NCI-H1092 treated with DMSO at 0.1 percent for 48 hours (cell line): ENCODE measurements around the gene PYGM.

ENCODE experiments used
- DNase-seq: peaks from one replicate; lab custom pipeline; 2025; lab: John Stamatoyannopoulos, UW

PYGM gene

DNA sequence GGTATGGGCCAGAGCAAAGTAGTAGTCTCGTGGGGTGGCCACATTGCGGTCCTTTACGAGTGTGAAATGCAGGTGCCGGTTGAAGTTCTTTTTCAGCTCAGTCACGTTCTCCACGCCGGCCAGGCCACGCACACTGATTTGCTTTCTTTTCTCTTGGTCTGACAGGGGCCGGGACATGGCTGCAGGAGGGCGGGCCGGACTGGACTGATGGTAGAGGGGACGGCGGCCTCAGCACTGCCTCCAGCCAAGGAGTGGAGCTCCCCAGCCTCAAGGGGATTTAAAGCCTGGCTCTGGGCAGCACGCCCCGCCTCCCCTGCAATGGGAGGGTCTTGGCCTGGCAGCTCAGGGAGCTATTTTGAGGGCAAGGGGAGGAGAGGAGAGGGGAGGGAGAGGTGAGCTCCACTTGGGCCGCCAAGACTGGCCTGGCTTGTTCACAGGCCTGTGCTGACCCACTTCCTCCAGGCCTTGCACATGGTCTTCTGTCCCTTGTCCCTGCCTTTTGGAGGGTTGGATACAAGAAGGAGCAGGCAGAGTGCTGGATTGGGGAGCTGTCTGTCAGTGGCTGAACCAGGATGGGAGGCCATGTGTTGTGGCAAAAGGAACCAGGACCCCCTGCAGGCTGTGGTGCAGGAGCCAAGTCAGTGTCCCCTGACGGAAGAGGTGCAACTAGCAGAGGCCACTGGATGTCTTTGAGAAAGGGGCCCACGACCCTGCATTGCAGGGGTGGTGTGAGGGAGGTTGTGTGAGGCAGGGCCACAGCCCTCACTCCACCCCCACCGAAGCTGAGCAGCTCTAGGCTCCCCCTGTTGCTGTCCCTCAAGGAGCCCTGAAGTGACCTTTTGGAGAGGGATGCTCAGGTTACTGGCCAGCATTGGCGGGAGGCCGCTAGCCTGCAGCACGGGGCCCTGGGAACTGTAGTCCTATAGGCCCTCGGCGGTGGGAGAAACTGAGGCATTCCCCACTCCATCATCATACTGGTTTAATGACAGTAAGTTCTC, at the start of gene PYGM:
Gene PYGM, minus strand, starts transcription at position 253 of the 998 bp plus-strand sequence. Its CDS starts 76 bp downstream, at position 177.
- no peak for DNase-seq

DNA sequence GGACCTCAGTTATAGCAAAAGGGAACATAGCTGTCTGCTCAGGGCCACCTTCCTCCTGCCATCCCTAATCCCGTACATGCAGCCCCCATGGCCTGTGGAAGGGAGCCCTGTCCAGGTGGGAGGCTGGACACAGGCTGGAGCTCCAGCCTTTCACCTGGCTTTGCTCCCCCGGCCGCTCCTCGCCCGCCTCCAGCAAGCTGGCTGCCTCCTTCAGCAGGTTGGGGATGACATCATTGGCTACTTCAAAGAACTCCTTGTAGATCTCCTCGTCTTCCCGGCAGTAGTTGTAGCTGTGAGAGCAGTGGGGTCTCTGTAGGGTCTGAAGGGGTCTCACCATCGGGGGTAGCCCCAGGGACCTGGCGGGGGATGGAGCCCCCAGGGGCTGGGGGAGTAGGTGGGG, 45.7 kb upstream of the PYGM start:
- no peak for DNase-seq

DNA sequence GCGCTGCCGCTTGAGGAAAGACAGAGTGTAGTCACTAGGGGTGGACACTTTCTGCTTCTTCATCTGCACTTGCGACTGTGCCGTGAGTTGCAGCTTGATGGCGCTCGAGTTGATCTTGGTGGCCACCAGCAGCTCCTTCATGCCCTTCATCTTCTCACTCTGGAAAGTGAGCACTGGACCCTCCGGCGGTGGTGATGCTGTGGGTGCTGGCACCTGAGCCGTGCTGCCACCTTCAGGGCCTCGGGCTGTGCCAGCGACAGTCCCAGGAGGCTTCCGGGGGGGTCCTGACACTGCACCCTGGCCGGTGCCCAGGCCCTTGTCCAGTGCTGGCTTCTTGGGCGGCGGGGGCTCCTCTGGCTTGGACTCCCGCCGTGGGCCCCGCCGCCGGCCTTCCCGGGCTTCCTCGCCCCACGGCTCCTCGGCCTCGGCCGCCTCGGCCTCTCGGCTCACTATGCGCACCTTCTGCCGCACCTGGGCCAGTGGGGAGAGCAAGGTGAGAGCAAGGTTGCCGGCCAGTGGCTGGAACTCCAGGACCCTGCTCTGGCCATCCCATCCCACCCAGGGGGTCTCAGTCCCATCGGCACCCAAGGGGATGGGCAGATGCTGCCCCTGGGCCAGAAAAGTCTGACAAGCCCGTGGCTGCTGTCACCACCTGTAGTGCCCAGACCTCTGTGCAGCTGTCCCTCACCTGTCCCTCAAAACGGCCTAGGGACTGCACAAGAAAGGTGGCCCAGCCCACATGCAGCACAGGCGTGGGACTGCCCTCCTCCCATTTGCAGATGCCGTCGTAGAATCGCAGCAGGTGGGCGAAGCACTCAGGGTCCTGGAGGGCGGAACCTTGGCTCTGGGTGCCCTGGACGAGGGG, 44.8 kb upstream of the PYGM start:
- DNase-seq: no peak

DNA sequence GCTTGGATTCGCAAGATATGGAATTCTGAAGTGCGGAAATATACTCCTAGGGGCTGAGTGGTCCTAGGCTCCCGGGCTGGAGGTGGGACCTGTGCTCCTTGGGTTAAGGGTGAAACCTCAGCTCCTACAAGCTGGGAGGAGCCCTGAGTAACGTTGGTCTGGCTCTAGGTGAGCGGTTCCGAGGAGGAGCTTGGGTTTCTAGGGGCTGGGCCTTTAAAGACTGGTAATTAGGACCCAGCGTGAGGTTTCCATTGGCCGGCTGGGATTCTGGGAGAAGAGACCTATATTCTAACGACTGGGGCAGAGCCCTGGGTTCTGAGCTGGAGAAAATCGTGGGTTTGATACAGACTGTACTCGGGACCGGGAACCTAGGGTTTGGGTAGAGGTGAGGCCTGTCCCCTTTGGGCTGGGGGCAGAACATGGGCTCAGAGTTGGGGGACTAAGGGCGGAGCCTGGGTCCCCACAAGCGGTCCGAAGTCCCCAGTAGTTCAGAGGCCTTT, 44.1 kb upstream of the PYGM start:
- no peak for DNase-seq

DNA sequence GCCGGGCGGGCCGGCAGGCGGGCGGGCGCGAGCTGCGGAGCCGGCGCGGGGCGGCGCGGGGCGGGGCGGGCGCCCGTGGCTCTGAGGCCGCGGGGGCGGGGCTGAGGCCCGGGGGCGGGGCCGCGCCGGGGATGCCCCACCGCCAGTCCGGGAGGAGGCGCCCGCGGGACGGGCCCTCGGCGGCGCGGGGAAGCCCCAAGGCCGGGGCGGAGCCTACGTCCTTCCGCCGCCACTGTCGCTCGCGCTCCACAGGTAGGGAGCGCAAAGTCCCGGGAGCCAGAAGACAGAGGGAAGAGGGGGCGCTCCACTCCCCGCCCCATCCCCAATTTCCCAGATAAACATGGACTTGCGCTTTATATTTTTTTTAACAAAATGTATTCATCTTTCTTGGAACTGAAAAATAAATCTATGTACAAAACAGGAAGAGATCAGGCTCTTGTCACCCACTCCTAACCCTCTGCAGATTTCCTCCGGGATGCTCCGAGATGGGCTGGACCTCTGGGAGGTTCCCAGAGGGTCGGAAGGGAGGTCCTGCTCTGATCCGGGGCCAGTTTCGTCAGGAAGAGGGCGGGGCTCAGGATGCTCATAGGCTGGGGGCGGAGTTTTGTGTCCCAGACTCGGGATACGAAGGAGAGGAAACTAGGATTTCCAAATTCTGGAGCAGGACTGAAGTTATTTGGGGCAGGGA, 43.5 kb upstream of the PYGM start, which contains the start of gene MAP4K2:
Gene MAP4K2, minus strand, starts transcription at position 57 of the 688 bp plus-strand sequence. CDS start 65 bp downstream, outside the sequence.
- peak; percentile 83 for DNase-seq

DNA sequence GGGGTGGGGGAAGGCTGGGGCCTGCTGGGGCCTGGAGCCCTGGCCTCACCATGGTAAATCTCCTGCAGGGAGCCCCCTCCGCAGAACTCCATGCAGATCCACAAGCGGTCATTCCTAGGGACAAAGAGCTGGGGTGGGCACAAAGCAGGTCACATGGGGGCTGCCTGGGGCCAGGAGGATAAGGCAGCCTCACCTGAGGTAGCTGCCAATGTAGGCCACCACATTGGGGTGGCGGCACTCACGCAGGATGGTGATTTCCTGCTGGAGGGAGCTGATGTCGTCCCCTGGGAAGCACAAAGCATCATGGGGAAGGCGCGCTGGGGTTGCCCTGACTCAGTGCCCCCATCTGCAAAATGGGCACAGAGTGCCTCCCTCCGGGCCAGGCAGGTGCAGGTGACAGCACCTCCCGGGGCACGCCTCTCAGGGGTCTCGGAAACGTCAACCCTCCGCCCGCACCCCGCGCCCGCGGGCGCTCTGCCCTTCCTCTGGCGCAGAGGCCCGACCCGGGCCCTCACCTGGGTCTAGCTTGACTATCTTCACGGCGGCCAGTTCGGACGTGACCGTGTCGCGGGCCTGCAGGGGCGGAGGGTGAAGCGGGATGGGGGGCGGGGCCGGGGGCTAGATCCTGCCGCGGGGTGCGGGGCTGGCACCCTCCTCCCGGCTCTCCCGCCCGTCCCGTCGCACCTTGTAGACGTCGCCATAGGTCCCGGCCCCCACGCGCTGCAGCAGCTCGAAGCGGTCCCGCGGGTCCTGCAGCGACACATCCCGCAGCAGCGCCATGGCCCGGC, 42.8 kb upstream of the PYGM start:
- DNase-seq: no peak

DNA sequence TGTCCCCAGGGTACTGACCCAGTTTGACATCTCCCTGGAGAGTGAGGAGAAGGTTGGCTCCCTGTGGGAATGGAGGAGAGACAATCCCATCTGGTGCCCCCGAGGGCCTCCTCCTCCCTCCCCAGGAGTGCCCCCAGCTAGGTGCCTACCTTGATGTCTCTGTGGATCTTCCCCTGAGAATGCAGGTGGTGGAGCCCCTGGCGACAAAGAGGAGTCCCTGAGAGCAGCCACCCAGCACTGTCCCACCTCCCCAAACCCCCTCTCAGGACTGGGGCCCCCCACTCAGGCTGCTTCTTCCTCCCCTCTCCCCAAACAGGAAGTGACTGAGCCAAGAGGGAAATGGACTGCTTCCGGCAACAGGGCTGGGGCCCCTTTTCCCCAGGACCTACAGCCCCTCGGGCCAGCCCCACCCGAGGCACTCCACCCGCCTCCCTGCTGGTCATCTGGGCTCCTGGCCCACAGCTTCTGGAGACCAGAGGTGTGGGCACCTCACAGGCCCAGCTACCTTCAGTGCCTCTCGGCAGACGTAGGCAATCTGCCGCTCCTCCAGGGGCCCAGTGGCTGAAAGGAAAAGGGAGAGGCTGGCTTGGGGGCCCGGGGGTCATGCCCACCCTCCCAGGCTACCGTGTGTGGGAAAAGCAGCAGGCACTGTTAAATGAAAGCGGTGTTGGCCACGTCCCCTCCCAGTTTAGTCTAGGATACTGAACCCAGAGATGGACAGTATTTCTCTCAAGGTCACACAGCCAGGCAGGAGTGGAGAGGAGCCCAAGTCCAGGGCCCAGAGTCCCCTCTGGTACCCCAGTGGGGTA, 42.0 kb upstream of the PYGM start:
- no peak for DNase-seq

DNA sequence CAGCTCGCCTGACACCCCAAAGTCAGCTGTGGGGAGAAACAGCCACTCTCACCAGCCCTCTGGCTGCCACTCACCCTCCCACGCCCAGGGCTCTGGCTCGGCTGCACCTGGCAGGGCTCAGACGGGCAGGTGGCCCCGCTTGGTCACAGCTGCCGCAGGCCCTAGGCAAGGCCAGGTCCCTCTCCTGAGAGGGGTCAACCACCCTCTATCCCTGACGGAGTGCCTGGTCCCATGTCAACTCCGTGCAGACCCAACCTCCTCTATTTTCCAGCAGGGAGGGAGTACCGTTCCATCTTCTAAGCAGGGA, 41.3 kb upstream of the PYGM start:
- no peak for DNase-seq

DNA sequence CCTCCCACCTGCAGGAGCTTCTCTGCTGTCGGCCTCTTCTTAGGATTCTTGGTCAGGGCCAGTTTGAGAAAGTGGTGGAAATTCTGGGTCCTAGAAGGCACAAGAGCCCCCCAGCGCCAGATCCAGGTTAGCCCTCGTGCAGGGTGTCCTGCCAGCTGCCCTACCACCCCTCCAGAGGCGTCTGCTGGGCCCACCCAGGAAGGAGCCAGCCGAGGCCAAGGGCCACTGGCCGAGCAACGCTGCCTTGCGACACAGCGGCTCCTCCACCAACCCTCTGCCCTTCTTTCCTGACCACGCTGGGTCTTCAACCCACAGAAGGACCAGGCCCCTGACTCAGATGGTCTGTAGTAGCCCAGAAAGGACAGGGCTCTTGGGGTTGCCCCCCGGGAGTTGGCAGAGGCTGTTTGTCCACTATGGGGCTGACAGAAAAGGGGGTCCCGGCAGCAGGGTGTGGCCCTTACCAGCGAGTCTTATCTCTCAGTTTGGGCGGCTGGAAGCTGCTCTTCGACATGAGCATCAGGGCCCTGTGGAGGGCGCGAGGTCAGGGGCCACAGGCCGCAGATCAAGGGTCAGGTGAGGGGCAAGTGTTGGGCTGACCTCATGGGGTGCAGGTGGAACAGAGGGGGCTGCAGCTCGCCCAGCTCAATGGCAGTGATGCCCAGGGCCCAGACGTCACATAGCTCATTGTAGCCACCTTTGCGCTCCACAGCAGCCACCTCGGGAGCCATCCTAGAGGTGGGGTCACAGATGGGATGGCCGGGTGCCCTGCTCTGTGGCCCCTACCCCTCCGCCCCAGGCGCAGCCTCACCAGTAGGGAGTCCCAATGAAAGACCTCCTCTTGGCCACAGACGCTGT, 40.8 kb upstream of the PYGM start:
- DNase-seq: no peak

DNA sequence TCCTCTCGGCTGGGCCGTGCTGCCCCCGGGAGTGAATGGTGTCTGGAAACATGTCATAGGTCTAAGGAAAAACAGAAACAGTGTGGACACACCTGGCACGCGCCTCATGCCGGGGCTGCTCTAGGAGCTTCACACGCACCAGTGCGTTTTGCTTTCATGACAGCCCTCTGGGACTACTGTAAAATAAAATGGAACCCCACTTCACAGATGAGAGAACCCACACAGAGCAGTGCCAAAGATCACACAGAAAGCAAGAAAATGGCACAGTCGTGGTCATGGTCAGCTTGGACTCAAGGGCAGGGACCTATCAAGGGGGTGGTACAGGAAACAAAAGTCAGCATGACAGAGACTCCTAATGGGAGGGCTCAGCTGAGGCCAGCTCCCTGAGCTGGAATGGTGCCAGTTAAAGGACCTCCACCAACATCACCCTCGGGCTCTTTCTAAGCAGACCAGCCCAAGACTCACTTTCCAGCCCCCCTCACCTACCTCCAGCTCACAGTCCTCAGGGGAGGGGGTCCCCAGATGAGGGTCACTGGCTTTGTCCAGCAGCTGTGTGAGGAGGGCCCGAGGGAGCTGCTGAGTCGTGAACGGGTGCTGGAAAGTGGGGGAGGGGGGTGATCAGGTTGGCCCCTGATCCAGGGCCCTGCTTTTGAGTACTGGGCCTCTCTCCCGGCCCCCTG, 40.0 kb upstream of the PYGM start:
- DNase-seq: peak; percentile 65

DNA sequence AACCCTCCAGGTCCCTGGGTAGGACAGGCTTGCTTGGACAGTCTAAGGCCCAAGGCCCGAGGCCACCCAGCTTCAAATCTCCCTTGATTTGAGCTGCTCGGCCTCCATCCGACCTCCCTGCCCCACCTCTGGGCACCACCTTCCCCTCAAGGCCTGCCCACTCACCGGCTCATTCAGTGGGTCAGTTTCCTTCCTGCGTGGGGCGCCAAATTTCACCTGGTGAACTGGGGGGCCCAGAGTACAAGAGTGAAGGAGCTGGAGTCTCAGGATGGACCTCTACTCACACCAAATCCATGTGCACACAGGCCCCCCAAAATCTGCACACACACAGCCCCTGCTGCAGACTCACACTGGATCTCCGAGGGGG, 39.5 kb upstream of the PYGM start:
- no peak for DNase-seq

DNA sequence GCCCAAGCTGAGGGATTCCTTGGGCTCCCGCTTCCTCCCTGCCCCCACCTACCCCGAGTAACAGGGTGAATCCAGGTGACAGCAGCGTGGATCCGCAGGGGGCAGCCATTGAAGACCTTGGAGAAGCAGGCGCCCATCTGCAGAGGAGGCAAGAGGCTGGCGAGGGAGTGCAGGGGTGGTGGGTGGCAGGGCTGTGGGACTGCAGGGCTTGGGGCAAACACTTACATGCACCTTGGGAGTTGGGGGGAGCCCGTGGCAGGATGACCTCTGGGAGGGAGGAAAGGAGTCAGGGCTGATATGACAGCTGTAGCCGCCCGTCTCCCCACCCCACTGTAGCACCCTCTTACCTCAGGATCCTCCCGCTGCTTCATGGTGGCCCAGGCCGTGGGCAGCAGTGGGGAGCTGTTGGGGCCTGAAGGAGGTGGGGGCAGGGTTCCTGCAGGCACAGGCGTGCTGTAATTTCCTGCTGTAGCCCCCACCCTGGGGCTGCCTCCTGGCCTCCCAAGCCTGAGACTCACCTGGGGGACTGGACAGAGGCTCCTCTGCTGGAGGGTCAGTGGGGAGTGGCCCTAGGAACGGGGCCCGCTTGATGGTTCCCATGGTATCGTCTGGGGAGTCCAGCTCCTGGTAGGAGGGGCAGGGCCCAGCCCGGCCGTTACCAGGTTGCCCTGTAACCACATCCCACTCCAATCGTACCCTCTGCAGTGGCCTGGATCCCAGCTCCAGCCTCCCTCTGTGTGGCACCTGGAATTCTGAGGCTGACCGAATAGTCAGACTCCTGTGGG, 37.2 kb upstream of the PYGM start:
- DNase-seq: no peak

DNA sequence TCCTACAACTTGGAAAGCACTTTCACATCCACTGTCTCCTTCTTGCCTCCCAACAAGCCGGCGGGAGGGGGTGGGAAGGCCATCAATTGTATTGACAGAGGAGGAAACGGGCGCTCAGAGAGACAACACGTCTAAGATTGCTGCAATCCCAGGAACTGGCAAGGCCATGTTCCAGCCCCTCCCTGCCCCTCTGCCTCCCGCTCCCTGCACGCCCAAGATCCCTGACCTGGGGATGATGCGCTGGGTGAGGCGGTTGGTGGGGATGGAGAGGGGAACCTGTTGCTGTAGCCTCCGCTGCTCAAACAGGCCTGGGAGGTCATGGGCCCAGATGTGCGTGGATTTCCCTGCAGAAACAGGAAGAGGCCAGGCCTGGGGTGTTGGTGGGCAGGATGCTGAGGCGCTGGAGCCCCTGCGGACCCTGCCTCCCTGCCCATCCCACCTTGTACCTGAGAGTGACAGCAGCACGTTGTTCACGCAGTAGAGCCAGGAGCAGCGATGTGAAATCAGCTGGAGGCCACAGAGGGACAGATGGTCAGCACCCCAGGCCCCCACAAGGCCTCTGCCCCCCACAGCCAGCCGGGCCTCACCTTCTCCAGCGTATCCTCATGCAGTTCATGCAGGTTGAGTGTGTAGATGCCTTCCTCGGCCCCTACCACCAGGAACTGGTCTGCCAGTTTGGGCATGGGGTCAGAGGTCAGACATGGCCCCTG, 36.4 kb upstream of the PYGM start:
- no peak for DNase-seq

DNA sequence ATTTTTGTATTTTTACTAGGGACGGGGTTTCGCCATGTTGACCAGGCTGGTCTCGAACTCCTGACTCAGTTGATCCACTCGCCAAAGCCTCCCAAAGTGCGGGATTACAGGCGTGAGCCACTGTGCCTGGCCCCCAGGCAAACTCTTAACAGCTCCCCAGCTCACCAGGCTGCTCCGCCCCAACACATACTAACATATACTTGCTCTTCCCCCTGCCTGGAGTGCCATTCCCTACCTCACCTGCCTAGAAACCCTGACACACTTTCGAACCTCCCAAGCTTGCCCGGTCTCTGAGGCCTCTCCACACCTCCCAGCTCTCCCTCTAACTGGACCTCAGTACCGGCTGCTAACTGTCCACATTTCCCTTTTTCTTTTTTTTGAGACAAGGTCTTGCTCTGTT, 34.8 kb upstream of the PYGM start:
- no peak for DNase-seq

DNA sequence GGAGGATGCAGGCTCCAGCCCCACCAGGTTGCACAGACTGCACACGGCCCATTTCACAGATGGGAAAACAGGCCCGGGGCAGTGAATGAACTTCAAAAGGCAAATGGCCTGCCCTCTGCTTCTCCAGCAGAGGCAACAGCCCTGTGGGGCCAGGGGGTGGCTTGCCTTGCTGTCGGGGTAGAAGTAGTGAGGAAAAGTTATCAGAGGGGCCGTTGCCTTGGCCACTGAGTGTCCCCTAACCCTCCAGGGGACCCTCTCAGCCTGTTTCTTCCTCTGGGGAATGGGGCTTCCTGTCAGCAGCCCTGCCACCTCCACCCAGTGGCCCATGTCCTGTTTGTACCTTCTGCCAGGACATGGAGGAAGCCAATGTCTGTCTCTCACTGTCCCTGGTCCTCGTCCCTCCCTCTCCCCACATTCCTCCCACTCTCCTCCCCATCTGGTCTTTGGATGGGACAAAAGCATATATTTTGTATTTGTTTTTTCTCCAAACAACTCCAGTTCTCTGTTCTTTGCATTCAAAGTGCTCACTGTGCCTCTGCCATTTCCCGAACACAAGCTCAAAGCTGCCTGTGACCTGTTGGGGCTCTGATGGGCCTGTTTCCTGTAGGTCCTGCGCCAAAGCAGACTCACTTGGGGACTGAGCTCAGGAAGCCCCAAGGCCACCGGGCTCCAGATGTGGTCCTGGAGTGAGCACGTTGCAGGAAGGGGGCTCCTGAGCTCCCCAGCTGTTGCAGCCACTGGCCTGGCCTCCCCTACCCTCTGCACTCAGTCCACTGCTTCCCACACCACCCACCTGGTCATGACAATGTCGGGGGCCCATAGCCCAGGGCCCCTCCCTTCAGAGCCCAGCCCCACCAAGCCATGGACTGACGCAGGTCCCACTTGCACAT, 33.7 kb upstream of the PYGM start:
- DNase-seq: no peak

DNA sequence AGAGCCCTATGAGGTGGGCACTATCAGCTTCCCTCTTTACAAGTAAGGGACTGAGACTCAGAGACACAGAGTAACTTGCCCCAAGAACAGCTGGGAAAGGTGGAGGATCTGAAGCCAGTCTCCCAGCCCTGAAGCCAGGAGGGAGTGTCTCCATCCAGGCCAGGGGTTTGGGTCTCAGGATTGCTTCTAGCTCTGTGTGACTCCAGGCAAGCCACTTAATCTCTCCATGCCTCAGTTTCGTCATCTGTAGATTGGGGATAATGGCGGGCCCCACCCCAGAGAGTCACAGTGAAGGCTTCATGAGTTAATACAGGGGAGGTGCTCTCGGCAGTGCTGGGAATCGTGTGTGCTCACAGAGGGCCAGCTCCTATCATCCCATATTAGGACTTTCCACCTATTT, 32.7 kb upstream of the PYGM start:
- DNase-seq: no peak
